Cerebellar nuclear complex (tissue), 1 donor: ENCODE measurements around the gene XXYLT1.

Experiments
- DNase-seq, 2 experiments: peaks; one replicate each; lab custom pipeline; 2025; lab: John Stamatoyannopoulos, UW

The XXYLT1 gene

DNA sequence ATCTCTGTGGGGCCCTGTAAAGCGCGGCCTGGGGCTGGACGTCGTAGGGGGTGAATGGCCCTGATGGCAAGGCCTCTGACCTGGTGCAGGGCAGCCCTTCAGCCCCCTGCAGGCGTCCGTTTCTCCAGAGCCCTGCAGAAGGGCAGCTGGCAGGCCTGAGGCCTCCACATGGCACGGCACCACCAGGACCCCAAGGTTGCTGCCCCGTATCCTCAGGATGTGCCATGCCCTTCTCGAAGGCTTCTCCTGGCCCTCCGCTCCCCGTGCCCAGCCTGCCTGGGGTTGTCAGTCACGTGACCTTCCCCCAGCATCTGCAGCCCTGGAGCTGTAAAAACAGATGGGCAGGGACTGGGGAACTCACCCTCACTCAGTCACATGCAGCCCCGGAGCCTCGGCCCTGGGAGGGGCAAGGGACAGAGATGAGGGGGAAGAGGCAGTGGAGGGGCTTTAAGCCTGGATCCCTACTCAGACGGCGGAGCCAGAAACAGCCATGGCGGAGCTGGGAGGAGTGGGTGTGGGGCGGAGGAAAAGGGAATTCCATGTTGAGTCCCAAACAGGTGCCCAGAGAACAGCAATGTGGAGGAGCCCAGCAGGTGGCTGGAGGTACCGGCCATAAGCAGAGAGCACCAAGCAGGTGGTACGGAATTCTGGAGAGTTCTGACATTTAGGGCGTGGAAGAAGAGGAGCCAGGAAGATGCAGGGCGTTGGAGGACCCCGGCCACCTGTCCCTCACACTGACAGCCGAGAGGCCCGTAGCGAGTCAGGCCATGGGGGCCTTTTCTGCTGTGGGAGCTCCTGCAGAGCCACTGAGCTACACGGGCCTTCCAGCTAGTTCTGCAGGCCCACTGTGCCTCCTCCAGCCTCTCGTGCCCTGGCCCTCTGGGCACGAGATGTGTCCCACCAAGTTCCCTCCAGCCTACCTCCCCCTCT is 193.1 kb downstream of the XXYLT1 start:
- DNase-seq, result no peak

DNA sequence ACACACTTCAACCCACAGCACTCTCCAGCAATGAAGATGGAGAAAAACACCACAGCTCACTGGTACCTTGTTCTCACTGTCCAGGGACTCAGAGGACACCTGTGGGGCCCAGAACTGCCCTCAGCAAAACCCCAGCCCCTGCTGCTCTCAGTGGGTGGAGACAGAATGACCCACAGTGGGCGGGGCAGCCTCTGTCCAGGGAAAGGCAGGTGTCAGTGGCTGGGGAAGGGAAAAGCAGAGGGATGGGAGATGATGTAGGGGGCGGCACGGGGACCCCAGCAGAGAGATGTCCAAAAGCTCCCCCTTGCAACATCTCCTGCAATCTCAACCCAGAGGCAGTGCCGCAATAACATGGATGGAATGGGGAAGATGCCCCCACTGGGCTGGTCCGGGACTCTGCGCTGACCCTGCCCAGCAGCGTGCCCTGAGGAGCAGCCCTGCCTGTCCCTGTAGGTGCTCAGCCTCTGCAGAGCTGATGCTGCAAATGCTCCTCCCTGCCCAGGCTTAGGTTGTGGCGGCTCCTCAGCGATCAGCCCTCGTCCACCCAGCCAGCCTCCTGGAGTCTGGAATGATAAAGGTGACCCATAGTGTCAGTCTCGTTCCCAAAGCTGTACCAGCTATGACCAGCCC is 193.9 kb downstream of the XXYLT1 start:
- no peak for DNase-seq

GRCh38 chr3:195075941-195076875 is 194.8 kb downstream of the XXYLT1 start:
- no peak for DNase-seq

GRCh38 chr3:195075199-195075940 is 195.6 kb downstream of the XXYLT1 start:
- no peak for DNase-seq

GRCh38 chr3:195073866-195074860 is 196.8 kb downstream of the XXYLT1 start:
- no peak for DNase-seq

GRCh38 chr3:195072916-195073564 is 197.9 kb downstream of the XXYLT1 start:
- DNase-seq, result no peak

DNA sequence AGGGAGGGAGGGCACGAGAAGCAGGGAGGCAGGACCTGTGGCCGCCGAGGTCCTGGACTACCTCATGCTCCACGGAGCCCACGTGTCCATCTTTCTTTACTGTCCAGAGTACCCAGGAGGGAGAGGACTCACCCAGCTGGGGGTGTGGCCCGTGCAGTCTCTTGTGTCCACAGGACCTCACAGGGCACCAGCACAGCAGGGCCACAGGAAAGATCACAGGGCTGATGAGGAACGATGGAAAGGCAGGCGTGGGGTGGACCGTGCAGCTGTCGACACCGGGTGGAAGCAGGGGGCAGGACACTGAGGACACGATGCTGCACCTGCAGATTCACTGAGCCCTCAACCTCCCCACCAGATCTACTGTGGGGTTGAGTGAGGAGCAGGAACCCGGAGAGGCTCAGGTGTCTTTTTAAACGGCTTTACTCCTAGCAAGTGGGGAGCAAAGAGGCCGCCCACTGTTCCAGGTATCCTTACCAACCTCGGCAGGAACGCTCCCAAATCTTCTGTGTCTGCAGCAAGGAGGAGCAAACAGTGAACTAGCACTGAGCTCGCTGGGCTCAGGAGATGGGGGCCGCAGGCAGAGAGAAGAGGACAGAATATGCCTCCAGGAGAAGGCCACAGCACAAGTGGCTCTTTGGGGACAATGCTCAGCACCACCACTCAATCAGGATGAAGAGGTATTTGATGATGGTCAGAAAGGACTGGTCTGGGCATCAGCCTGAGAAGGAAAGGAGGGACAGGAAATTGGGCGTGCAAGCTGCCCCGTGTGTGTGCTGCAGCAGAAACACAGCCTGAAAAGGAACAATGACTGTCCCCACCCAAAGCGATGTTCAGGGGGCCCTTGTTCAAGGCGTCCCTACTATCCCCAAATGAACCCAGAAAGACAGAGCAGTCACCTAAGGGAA is 198.8 kb downstream of the XXYLT1 start:
- no peak for DNase-seq

DNA sequence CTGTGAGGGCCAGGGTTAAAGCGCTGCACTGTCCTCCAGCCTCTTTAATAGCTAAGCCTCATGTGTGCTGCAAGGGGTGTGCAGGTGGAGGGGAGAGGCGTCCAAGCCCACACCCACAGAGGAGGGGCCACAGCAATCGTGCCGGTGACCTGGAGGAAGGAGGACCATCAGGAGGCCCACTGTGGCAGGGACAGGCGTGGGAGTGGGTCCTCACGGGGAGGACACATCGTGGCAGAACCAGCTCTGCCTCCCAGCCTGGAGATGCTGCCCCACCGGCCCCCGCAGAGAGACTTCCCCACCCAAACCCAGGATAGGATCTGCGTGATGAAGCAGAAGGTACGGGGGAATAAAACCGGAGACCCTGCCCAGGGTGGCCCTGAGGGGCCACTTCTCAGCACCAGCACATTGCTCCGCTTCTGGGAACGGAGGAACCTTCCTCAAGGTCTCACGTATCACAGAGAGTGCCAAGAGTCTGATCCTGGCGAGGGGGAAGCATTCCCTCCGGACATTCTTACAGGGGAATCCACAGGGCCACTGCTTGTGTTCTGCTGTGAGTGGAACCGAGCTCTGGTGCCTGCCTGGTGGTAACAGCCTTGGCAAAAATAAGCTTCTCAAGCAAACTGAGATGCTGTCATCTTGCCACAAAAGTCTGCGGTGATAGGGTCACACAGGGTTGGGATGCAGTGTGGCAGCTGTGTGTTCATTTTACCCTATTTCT is 199.8 kb downstream of the XXYLT1 start:
- DNase-seq, result no peak

DNA sequence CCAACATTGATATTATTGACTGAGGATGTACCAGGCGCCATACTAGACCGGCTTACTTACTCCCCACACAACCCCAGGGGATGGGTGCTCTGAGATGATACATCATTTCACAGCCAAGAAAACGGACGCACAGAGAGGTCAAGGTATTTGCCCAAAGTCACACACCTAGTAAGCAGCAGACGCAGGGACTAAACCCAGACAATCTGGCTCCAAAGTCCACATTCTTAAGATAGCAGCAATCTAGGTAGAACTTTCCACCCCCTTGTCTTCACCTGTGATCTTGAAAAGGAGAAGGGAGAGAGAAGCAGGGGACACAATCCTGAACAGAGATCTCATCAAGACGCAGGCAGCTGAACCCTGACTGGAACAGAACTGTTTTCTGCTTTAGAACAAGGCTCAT is 200.6 kb downstream of the XXYLT1 start:
- no peak for DNase-seq

- no peak for DNase-seq
Measured at GRCh38 chr3:195069501-195070251, 201.3 kb downstream of the XXYLT1 start.

DNA sequence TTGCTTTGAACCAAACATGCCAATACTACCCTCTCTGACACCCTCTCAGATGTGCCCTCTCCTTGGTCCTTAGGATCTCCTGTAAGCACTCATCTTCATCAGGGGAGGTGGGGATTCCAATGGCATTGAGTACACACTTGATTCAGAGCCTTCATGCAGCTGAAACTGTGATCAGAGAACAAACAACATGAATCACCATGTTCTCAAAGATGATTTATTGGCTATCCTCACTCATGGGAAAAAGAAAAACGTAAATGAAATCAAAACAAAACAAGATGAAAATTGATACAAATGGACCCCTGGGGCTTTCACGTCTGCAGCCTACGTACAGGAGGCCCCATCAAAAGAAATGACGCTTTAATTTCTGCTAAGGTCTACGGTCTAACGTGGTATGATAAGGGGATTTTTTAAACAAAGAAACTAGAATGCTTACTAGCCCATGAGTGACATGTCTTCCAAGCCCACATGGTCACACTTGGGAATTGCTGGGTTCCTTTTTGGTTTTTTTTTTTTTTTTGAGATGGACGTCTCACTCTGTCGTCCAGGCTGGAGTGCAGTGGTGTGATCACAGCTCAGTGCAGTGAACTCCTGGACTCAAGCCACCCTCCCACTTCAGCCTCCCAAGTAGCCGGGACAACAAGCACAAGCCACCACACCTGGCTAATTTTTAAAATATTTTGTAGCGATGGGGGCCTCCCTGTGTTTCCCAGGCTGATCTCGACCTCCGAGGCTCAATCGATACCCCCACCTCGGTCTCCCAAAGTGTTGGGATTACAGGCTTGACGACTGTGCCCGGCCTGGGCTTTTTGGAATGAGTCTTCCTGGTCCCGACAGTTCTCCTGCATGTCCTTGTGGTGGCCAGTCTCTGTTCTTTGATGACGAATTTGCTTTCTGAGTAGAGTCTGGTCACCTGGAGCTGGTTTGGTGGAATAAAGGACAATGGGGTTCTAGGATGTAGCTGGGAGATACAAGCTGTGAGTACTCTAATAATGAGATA is 202.6 kb downstream of the XXYLT1 start:
- DNase-seq, result no peak

DNA sequence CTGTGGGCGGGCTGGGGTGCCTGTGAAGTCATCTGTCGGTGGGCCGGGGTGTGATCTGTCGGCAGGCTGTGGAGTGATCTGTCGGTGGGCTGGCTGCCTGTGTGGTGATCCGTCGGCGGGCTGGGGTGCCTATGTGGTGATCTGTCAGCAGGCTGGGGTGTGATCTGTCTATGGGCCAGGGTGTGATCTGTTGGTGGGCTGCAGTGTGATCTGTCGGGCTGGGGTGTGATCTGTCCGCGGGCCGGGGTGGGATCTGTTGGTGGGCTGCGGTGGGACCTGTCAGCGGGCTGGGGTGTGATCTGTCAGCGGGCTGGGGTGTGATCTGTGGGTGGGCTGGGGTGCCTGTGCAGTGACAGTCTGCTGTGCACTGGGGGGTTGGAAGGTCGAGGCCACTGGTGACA is 204.5 kb downstream of the XXYLT1 start:
- no peak for DNase-seq

GRCh38 chr3:195065864-195066185 is 205.1 kb downstream of the XXYLT1 start:
- no peak for DNase-seq

GRCh38 chr3:195065142-195065863 is 205.7 kb downstream of the XXYLT1 start:
- no peak for DNase-seq

GRCh38 chr3:195064300-195064931 is 206.5 kb downstream of the XXYLT1 start:
- DNase-seq, result no peak
